NB4 (cell line): ENCODE data around the gene ZFPM1.
A peak's percentile ranks its signal among the peaks of the same experiment; 100 is the strongest.

Experiments used
- DNase-seq: peaks from one replicate; pipeline ENCODE4 v3.0.0; 2010; ENCODE audit warnings: low read depth
- H3K4me3 ChIP-seq: one replicate; pipeline ENCODE4 v1.5.1; 2011; ENCODE audit warnings: mild to moderate bottlenecking, low read depth, low read length, moderate library complexity
- CTCF ChIP-seq: IDR thresholded peaks from one replicate; pipeline ENCODE4 v1.5.1; 2012; ENCODE audit warnings: low read depth, low read length
- MAX ChIP-seq: IDR thresholded peaks from 2 replicates; pipeline ENCODE4 v1.6.1; 2011; ENCODE audit warnings: low read depth, low read length
- MYC ChIP-seq: IDR thresholded peaks from 2 replicates; pipeline ENCODE4 v1.6.1; 2011; ENCODE audit warnings: low read depth, low read length
- POLR2A ChIP-seq: IDR thresholded peaks from 2 replicates; pipeline ENCODE4 v1.6.1; 2011; ENCODE audit warnings: mild to moderate bottlenecking; ENCODE audit not compliant: insufficient read length; ENCODE audit errors: extremely low read depth

The ZFPM1 gene

GRCh38 chr16:88558457-88559442, 105.7 kb downstream of the ZFPM1 start:
- H3K4me3 ChIP-seq, result no peak overlapping the region
- TF ChIP-seq MYC (no peak), CTCF (peak; percentile 51), MAX (no peak), POLR2A (no peak)
- peak; percentile 75 for DNase-seq

- H3K4me3 ChIP-seq, result no peak overlapping the region
- TF ChIP-seq CTCF, result no peak
- TF ChIP-seq MAX, result peak; percentile 86
- DNase-seq, result peak; percentile 64
Measured at GRCh38 chr16:88560714-88561484, 107.8 kb downstream of the ZFPM1 start.

- DNase-seq, result peak; percentile 56
- no peak overlapping the region for H3K4me3 ChIP-seq
Measured at GRCh38 chr16:88561485-88562359, 108.6 kb downstream of the ZFPM1 start.

GRCh38 chr16:88566158-88566557, 113.1 kb downstream of the ZFPM1 start:
- TF ChIP-seq MAX, result no peak
- no peak for TF ChIP-seq MYC
- no peak for TF ChIP-seq POLR2A
- TF ChIP-seq CTCF, result no peak
- no peak overlapping the region for H3K4me3 ChIP-seq
- peak; percentile 39 for DNase-seq

More at GRCh38 chr16:88561485-88562359, 108.6 kb downstream of the ZFPM1 start:
- no peak for TF ChIP-seq MAX
- no peak for TF ChIP-seq POLR2A
- TF ChIP-seq MYC, result no peak
- peak; percentile 61 for TF ChIP-seq CTCF
